Measurements from ENCODE around the gene CDYL. TPM values are rescaled to one million over a fixed set of nuclear protein-coding genes. Genes with fewer than 3 reads are reported as not detected.

The CDYL gene
- total RNA-seq, 1 experiment from 2014 or later: 74.2 TPM

GRCh38 chr6:4936681-4937041, 160.5 kb downstream of the CDYL start:
- in situ Hi-C loops (cut with HindIII; ENCODE audit: low pct_unique_long_range_greater_than_20kb, low sequenced_read_pairs): no loop called here
- peak; percentile 39 for DNase-seq (ENCODE audit: low read depth)

DNA sequence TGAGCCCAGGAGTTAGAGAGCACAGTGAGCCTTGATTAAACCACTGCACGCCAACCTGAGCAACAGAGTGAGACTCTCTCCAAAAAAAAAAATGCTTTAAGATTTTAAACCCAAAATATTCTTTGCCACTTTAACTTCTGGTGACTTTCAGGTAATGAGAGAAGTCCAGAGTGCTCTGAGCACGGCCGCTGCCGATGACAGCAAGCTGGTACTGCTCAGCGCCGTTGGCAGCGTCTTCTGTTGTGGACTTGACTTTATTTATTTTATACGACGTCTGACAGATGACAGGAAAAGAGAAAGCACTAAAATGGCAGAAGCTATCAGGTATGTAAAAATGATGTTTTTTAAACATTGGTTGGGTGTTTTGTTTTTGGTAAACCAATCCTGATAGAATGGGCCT, 161.2 kb downstream of the CDYL start:
- DNase-seq (ENCODE audit: low read depth): no peak
- in situ Hi-C loops (cut with HindIII; ENCODE audit: low pct_unique_long_range_greater_than_20kb, low sequenced_read_pairs): no loop called here

GRCh38 chr6:4939241-4939640, 163.0 kb downstream of the CDYL start:
- no peak for DNase-seq (ENCODE audit: low read depth)
- in situ Hi-C loops (cut with HindIII; ENCODE audit: low pct_unique_long_range_greater_than_20kb, low sequenced_read_pairs): no loop called here

DNA sequence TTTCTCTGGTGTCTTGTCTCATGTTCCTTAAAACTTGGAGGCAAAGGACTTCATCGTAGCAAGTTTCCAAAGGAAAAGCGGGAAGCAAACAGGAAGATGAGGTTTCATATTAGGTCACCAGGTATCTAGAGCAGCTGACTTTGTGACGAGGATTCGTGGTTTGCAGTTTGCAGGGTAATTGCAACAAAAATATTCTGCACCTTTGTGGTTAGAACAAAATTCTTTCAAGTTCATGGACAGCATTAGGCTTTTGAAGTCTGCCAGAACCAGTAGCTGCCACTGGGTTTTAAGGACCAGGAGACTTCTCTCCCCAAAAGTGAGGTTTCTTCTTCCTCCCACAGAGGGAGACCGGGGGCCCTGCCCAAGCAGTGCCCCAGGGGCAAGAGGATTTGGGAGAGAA, 164.2 kb downstream of the CDYL start:
- in situ Hi-C loops (cut with HindIII; ENCODE audit: low pct_unique_long_range_greater_than_20kb, low sequenced_read_pairs): no loop called here
- DNase-seq (ENCODE audit: low read depth): no peak

- peak; percentile 90 for DNase-seq (ENCODE audit: low read depth)
- in situ Hi-C loops (cut with HindIII; ENCODE audit: low pct_unique_long_range_greater_than_20kb, low sequenced_read_pairs): no loop called here
These were observed 165.8 kb downstream of the CDYL start for GRCh38 chr6:4941782-4942672.

- no peak for DNase-seq (ENCODE audit: low read depth)
- in situ Hi-C loops (cut with HindIII; ENCODE audit: low pct_unique_long_range_greater_than_20kb, low sequenced_read_pairs): no loop called here
These were observed 166.4 kb downstream of the CDYL start for GRCh38 chr6:4942673-4943009.

DNA sequence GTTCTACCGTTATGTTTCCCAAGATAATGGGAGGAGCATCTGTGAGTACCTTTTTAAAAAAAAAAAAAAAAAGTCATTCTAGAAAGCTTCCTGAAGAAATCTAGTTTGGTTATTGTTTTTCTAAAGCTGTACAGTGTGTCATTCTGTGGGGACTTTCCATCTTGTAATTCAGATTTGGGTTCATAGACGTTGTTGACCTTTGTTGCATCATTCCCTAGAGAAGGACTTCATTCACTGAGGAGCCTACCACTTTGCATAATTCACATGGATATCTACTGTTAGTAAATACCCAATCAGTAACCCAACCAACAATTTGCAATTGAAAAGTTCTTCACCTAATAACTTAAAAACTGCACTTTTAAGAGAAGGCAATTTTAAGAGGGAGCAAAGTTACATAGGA, 167.5 kb downstream of the CDYL start:
- in situ Hi-C loops (cut with HindIII; ENCODE audit: low pct_unique_long_range_greater_than_20kb, low sequenced_read_pairs): no loop called here
- peak; percentile 77 for DNase-seq (ENCODE audit: low read depth)

DNA sequence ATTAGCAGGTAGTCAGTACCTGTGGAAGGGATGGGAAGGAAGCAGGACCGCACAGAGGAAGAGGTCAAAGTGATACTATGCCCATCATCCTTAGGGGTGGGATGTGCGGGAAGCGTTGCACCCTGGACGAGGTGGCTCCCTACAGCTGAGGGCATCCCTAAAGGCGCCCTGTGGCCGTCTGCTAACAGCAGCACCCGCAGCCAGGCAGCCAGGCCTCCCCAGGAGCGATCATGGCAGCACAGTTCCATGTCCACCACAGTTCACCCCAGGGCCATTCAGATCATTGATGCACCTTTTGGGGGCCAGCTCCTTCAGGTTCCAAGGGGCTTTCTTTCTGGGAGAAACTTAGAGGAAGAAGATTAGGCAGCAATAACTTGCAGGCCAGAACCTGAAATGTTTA, 168.1 kb downstream of the CDYL start:
- DNase-seq (ENCODE audit: low read depth): no peak
- in situ Hi-C loops (cut with HindIII; ENCODE audit: low pct_unique_long_range_greater_than_20kb, low sequenced_read_pairs): no loop called here

GRCh38 chr6:4946521-4946920, 170.3 kb downstream of the CDYL start:
- DNase-seq (ENCODE audit: low read depth): no peak
- in situ Hi-C loops (cut with HindIII; ENCODE audit: low pct_unique_long_range_greater_than_20kb, low sequenced_read_pairs): no loop called here

DNA sequence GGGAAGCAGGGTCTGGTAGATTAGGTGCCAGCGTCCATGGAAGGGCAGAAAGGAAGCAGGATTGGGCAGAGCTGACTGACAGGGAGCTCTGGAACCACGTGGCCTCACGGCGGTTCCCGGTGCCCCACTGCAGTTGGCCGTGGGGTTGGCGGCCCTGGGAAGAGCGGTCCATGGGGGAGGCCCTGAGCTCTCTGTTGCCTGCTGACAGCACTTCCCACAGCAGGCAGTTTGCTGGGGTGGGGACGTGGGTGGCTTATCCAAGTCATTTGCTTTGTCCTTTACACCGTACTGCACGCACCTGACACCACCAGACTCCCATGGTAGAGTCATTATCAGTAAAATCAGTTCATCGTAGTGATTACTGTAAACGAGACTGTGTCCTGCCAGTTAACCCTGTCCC, 171.5 kb downstream of the CDYL start:
- in situ Hi-C loops (cut with HindIII; ENCODE audit: low pct_unique_long_range_greater_than_20kb, low sequenced_read_pairs): no loop called here

GRCh38 chr6:4948781-4949450, 172.7 kb downstream of the CDYL start:
- no peak for DNase-seq (ENCODE audit: low read depth)
- in situ Hi-C loops (cut with HindIII; ENCODE audit: low pct_unique_long_range_greater_than_20kb, low sequenced_read_pairs): no loop called here

More for the DNA sequence above, 171.5 kb downstream of the CDYL start:
- DNase-seq (ENCODE audit: low read depth): no peak

GRCh38 chr6:4950076-4950475, 173.9 kb downstream of the CDYL start:
- DNase-seq (ENCODE audit: low read depth): no peak
- in situ Hi-C loops (cut with HindIII; ENCODE audit: low pct_unique_long_range_greater_than_20kb, low sequenced_read_pairs): no loop called here

- no peak for DNase-seq (ENCODE audit: low read depth)
- in situ Hi-C loops (cut with HindIII; ENCODE audit: low pct_unique_long_range_greater_than_20kb, low sequenced_read_pairs): no loop called here
These were observed 174.8 kb downstream of the CDYL start for GRCh38 chr6:4950836-4951533.

DNA sequence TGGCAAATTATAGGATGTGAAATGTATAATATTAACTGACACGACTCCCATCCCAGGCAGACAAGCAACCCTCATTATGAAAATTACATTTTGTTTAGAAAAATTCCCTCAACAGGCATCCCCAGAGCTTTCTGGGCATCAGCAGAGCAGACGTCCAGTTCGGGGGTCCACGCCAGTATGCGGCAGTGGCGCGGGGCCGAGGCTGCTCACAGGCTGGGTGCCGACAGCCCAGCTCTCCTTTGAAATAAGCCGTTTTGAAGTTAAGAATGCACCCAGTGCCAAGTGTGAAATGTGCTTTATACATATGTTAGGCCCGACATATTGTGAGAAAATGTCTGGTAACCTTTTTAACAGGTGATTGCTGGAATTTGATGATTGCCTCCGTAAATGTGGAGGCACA, 177.2 kb downstream of the CDYL start:
- in situ Hi-C loops (cut with HindIII; ENCODE audit: low pct_unique_long_range_greater_than_20kb, low sequenced_read_pairs): no loop called here
- no peak for DNase-seq (ENCODE audit: low read depth)

DNA sequence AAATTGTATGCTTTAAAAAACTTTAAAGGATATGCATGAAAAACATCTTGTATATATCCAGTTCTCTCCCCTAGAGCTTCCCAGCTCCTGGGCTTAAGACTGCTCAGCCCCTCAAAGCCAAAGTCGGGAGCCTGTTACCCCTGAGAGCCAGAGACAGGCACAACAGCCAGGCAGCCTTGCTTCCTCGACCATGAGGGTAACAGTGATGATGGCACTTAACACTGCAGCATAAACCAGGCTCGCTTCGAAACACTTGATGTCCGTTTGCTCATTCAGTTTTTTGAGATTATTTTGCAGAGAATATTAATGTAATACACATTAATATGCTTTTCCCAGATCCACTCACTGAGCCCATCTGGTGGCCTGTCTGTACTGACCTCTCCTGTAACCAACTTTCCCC, 180.4 kb downstream of the CDYL start:
- no peak for DNase-seq (ENCODE audit: low read depth)
- in situ Hi-C loops (cut with HindIII; ENCODE audit: low pct_unique_long_range_greater_than_20kb, low sequenced_read_pairs): no loop called here

DNA sequence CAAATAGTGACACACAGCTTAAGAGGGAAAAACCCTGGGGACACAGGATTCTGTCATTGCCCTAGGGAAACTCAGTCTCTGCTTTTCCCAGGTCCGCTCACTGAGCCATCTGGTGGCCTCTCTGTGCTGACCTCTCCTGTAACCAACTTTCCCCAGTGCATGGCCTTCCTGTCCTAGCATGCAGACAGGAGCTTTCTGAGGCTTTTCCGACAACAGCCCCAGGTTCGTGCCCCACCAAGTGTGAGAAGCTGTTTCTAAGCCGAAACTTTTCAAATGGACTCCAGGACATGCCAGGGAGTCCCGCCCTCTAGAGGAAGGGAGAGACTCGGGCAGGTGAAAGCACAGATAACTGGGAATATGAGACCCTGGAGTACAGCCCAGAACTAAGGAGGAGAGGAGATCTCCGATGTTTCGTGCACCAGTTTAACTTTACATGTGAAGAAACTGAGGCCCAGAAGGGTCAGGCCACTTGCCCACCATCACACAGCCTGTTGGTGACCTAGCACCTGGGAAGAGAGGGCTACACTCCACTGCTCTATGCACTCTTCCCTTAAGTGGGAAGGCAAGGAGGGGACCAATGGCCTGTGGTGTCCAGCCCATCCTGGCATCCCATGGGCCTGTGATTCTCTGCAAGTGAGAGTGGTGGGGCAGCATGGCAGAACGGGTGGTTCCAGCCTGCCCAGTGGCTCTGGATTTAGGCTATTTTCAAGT, 181.5 kb downstream of the CDYL start:
- in situ Hi-C loops (cut with HindIII; ENCODE audit: low pct_unique_long_range_greater_than_20kb, low sequenced_read_pairs): no loop called here

DNA sequence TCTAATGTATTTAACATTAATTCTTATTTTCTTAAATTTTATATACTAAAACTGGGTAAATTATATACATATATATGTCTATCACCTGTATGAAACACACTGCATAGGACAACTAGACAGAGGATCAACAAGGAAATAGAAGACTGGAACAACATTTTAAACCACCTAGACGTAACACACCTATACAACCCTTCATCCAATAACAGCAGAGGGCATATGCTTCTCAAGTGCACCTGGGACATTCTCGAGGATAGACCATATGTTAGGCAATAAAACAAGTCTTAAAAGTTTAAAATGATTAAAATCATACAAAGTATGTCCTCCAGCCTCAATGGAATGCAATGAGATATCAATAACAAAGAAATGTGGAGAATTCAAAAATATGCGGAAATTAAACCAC, 182.4 kb downstream of the CDYL start:
- no peak for DNase-seq (ENCODE audit: low read depth)
- in situ Hi-C loops (cut with HindIII; ENCODE audit: low pct_unique_long_range_greater_than_20kb, low sequenced_read_pairs): no loop called here

More for the DNA sequence above, 181.5 kb downstream of the CDYL start:
- no peak for DNase-seq (ENCODE audit: low read depth)

GRCh38 chr6:4961322-4962168, 185.3 kb downstream of the CDYL start:
- in situ Hi-C loops (cut with HindIII; ENCODE audit: low pct_unique_long_range_greater_than_20kb, low sequenced_read_pairs): no loop called here
- no peak for DNase-seq (ENCODE audit: low read depth)

Measured in Caki2 (cell line).